NCI-H2171 treated with DMSO at 0.1 percent for 48 hours (cell line): ENCODE data around the gene STEAP4.
A peak's percentile ranks its signal among the peaks of the same experiment; 100 is the strongest.
"Not testable (repeated sequence)": the region's sequence is repeated elsewhere in the genome, so short reads cannot be mapped to it uniquely, and the experiment has no call there.

ENCODE experiments used
- DNase-seq: peaks from one replicate; lab custom pipeline; 2025; lab: John Stamatoyannopoulos, UW

Gene STEAP4

GRCh38 chr7:88312061-88312663 is 5.5 kb upstream of the STEAP4 start:
- no peak for DNase-seq

- no peak for DNase-seq
Measured at GRCh38 chr7:88311675-88312036, 5.0 kb upstream of the STEAP4 start.

- DNase-seq = no peak
Measured at GRCh38 chr7:88310956-88311674, 4.4 kb upstream of the STEAP4 start.

GRCh38 chr7:88309819-88310218 is 3.1 kb upstream of the STEAP4 start:
- DNase-seq = no peak

DNA sequence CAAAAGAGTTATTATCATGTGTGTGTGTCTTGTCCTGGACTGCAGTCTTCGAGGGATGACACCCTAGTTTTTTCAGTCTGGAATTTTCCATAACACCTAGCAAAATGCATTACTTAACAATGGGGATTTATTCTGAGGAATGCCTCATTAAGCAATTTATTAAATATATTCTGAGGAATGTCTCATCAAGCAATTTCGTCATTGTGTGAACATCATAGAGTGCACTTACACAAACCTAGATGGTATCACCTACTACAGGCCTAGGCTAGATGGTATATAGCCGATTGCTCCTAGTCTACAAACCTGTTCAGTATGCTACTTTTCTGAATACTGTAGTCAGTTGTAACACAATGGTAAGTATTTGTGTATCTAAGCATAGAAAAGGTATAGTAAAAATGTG is 1.1 kb upstream of the STEAP4 start:
- DNase-seq = no peak

DNA sequence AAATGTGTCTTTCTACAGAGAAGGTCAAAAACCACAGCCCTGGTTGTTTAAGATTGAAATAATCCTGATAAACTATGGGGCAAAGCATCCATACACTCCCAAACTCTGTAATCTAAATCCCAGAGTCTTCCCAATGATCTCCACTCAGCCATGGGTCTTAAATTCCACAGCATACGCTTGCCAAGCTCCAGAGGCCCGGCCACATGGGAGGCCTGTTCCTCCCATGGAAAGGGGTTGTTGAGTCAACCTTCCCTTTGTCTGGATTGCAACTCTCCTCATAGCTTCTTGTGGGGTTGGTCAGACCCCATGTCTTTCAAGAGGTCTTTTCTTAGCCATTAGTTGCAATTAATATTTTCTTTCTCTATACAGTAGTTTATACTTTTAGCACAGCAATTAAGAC is 718 bp upstream of the STEAP4 start:
- DNase-seq = no peak

DNA sequence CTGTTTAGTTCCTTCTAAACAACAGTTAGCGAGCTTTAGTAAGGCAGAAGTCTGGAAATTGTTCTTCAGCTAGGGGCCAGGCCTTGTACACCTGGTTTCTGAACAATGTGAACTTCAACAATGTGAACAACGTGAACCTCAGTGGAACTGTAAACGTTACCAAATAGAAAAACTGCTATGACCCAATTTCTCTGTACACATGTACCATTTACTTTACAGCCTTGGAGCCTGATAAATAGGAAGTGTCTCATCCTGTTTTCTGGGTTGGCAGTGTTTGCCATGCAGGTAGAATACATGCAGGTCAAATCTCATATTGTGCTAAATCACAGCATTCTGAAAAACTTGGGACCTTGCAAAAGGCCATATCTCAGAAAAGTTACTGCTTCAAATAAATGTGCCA is 1.6 kb downstream of the STEAP4 start:
- DNase-seq = no peak

- no peak for DNase-seq
Measured at GRCh38 chr7:88302486-88302885, 4.2 kb downstream of the STEAP4 start.

DNA sequence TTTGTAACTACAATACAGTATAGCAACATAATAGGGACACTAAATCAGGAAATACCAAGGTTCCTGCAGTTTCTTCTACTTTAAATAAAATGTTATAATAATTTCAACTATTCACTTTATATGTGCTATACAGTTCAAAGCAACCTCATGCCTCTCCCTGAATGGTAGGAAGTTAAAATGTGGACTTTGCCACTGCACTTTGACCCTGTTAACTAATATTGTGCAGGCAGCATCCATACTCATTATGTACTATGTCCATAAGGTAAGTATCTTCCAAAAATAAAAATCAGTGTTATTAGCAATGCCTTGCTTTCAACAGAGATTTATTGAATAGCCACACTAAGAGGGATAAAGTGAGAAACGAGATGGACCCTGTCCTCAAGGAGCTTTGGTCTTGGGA is 4.8 kb downstream of the STEAP4 start:
- no peak for DNase-seq

- no peak for DNase-seq
Measured at GRCh38 chr7:88300401-88300945, 6.2 kb downstream of the STEAP4 start.

DNA sequence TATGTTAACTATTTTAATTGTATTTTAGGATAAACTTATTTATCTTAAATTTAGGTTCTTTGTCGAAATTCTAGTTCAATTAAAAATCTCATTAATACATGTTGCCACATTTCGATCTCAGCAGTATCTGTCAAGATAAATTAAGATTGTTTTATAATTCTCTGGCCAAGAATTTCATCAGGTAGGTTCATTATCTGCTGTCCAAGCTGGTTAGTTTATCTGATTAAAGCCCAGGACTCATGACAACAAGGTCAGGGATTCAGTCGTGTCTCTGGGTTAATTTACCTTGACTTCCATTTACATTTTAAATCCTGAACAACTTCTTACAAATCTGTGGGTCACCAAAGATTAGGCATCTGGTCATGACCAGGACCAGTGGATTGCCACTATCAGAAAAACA is 7.6 kb downstream of the STEAP4 start:
- DNase-seq = no peak

DNA sequence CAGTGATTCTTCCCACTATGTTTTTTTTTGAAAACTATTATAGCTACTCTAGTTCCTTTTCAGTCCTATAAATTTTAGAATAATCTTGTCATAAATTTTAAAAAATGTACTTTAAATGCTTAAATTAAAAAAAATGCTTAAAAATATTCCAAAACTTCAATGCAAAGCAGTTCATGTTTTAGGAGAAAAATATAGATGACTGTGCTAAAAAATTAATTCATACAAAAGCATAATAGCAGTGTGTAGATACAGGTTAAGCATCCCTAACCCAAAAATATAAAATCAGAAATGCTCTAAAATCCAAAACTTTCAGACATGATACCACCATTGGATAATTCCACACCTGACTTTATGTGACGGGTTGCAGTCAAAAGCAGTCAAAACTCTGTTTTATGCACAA is 12.8 kb downstream of the STEAP4 start:
- DNase-seq = no peak

DNA sequence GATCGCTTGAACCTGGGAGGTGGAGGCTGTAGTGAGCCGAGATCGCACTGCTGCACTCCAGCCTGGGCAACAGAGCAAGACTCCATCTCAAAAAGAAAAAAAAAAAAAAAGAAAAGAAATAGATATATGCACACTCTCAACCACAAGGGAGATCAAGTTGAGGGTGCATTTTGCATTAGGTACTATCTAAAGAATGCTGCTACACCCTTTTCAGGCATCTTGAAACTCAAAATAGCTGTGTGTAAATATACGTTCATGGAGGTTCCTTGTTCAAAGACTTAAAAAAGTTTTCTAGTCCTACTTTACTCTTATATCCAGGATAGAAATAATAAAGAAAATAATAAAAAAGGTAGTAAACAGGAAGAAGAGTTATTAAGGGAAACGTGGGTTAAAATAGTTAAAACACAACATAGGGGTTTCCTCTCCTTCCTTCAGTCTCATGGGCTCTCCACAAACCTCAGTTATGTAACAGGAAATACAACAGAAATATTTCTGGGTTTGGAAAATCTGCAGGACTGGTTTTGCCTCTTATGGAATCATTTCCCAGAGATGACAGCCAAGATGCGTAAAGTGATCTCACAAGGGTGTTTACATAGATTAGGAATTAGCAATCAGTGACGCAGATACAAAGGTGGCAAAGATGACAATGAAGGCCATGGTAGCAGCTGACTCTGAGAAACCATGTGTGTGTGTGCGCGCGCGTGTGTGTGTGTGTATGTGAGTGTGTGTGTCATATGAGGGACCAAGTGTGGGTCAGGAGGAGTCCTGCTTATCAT is 15.1 kb downstream of the STEAP4 start:
- DNase-seq = no peak

DNA sequence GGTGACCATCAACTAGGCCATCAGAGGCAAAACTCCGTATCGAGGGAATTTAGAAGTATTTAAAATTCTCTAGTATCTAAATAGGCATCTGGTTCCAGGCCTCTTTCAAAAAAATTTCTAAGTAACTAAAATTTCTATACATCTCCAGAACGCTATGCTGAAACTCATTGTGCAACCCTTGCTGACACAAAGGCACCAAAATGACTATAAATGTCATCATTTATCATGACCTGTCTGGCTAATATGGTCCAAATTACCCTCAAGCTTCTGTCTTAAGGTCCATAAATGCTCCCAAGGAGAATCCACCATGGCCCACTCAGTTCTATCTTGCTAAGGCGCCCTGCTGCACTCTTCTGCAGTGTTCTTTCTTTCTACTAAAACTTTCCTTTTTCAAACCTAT is 16.2 kb downstream of the STEAP4 start:
- DNase-seq = no peak

DNA sequence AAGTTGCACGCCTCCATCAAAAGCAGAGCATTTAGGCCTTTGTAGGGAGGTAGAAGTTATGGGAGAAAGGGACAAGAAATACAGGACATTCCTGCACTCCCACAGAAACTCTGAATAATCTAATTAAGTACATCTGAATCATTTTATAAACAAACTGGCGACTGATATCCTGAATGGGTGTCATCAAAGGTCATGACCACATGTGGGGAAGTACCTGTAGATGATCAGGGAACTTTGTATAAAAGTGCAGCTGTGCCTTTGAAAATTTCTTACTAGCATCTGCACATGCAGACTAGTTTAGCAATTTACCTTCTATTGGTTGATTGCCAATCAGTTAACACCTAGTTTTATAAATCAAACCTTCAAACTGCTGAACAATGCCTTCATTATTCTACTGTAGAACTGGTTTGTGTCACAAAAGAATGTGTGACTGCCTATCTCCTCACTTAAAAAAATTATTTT is 17.1 kb downstream of the STEAP4 start:
- DNase-seq = no peak

DNA sequence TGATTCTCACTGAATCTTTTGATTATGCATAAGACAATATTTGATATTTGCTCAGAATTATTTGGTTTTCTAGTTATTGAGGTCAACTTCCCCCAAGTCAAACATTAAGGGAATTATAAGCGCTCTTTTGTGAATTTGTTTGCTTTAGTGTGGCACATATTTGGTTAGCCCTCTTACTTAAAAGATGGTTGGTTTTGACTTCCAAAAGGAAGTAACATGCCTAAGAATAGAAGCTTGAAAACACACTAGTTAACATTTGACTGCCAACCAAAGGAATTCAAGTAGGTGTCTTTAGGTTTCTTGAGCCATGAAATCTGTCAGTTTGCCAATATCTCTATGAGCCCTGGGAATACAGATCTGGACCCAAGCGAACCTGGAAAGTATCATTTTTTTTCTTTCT is 24.9 kb downstream of the STEAP4 start:
- no peak for DNase-seq

GRCh38 chr7:88280801-88281200 is 25.9 kb downstream of the STEAP4 start:
- peak; percentile 20 for DNase-seq

GRCh38 chr7:88279323-88279722 is 27.4 kb downstream of the STEAP4 start:
- no peak for DNase-seq

GRCh38 chr7:88278881-88279280 is 27.8 kb downstream of the STEAP4 start:
- no peak for DNase-seq

DNA sequence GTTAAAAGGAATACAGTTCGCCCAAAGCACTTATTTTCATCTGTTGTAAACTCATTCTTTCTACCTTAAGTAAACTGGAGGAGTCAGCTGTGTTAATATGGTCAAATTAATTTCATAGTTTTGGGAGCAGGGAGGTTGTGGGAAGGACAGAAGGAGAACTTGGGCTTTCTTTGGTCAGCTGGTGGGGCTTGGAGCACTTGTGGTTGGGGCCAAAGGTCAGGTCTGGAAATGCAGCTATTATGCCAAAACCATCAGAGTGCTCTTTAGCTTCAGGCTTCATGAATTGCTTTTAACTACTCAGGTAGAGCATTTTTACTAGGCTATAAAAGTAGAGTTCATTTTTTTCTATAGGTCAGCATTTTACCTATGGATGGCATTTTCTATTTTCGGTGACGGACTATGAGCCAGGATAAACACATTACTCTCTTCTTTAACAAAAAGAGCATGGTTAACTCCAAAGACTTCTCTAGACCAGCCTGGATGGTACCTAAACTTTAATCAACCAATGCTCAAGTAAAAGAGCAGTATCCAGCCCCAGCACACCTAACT is 30.0 kb downstream of the STEAP4 start:
- no peak for DNase-seq

- DNase-seq = not testable (repeated sequence)
Measured at GRCh38 chr7:88274856-88275255, 31.8 kb downstream of the STEAP4 start.

DNA sequence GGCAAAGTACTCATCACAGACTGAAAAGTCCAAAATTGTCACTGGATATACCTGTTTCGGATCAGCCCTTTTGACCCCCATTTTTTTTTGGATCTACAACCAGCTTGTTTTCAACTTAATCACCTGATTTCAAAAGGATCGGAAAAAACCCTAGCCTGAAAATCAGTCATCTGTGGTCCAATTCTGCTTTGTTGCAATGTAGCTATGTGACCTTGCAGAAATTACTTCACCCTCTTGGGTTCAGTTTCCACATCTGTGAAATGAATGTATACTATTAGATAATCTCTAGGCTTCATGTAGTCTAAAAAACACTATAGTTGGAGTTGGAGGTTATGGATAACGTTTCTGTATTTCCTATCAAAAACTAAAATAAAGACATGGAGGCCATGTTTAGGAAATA is 37.1 kb downstream of the STEAP4 start:
- DNase-seq = no peak

GRCh38 chr7:88268858-88269257 is 37.8 kb downstream of the STEAP4 start:
- DNase-seq = no peak
